HCEC 1CT (cell line): ENCODE measurements around the gene NUP153.
"Not testable (repeated sequence)": the region's sequence is repeated elsewhere in the genome, so short reads cannot be mapped to it uniquely, and the experiment has no call there.

Source experiments
- DNase-seq: peaks from one replicate; pipeline ENCODE4 v3.0.0-alpha.2; 2017

NUP153 gene

GRCh38 chr6:17712576-17712975 is 5.9 kb upstream of the NUP153 start:
- no peak for DNase-seq

DNA sequence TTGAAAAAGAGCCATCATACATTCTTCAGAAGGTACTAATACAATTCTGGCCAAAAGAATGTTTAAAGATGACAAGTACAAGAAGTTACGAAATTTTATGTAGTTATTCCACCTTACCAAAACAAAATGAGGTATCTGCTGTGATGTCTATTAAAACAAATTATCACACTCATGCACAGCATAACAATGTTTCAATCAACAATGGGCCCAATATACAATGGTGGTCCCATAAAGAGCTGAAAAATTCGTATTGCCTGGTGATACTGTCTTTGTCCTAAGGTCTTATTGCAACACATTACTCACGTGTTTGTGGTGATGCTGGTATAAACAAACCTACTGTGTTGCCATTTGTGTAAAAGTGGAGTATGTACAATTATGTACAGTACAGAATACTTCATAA is 3.6 kb upstream of the NUP153 start:
- peak; percentile 81 for DNase-seq

GRCh38 chr6:17709476-17709875 is 2.8 kb upstream of the NUP153 start:
- DNase-seq: no peak

GRCh38 chr6:17708035-17708434 is 1.3 kb upstream of the NUP153 start:
- not testable (repeated sequence) for DNase-seq

DNA sequence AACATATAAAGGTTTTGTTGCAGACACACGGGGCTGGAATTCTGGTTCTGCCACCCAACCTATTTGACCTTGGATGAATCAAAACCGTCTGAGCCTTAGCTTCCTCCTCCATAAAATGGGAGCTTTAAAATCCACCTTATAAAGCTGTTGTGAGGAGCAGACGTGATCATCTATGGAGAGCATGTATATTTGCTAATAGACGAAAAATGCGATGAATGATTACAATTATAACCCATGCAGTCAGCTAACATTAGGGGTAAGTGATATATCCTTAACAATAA is 586 bp upstream of the NUP153 start:
- DNase-seq: no peak

DNA sequence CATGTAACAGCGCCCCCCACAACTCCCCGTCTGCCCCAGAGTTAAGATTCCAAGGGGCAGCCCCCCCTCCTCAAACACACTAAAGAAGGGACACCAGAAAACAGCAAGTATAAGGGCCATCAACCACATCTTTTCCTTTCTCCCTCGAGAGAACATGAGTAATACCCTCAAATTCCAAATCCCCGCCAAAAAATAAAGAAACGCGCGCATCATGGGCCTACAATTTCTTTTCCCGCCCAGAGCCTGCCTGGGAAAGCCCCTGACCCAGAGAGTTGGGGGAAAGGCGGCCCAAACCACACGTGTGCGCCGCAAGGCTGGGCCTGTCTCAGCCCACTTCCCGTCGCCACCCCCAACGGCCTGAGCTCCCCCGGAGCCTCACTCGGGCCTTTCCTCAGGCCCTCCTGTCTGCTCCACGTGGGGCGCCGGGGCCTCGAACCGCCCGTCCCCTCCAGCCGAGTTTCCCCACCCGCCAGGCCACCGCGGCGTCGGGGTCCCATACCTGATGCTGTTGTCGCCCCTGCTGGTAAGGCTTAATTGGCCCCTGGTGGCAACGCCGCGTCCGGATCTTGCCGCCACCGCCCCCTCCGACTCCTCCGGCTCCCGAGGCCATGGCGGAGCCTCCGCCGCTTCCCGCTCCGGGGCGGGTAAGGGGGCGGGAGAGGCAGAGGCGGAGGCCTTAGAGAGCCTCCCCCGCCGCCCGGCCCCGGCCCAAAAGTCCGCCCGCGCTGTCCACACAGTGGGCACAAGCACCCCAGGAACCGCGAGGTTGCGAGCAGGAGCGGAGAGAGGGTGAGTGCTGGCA is 746 bp downstream of the NUP153 start:
- DNase-seq: peak; percentile 61

GRCh38 chr6:17705428-17705777 is 1.3 kb downstream of the NUP153 start:
- DNase-seq: peak; percentile 75

DNA sequence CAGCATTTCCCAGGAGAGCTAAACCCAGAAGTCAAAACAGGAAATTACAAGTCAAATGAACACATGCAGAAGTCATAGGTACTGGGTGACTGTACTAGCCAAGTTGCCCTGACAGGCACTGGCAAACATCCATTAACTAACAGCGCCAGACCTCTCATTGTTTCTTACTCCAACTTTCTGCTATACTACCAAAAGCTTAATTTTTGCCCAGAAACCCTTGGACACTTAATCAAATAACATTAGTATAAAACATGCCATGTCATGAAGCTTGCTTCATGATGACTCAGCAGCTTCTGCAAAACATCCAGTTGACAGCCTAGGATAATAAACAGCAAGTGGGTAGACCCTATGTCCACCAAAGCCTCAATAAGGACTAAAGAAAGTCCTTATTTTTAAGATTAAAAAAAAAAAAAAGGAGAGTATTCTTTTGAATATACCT is 3.5 kb downstream of the NUP153 start:
- DNase-seq: peak; percentile 80

DNA sequence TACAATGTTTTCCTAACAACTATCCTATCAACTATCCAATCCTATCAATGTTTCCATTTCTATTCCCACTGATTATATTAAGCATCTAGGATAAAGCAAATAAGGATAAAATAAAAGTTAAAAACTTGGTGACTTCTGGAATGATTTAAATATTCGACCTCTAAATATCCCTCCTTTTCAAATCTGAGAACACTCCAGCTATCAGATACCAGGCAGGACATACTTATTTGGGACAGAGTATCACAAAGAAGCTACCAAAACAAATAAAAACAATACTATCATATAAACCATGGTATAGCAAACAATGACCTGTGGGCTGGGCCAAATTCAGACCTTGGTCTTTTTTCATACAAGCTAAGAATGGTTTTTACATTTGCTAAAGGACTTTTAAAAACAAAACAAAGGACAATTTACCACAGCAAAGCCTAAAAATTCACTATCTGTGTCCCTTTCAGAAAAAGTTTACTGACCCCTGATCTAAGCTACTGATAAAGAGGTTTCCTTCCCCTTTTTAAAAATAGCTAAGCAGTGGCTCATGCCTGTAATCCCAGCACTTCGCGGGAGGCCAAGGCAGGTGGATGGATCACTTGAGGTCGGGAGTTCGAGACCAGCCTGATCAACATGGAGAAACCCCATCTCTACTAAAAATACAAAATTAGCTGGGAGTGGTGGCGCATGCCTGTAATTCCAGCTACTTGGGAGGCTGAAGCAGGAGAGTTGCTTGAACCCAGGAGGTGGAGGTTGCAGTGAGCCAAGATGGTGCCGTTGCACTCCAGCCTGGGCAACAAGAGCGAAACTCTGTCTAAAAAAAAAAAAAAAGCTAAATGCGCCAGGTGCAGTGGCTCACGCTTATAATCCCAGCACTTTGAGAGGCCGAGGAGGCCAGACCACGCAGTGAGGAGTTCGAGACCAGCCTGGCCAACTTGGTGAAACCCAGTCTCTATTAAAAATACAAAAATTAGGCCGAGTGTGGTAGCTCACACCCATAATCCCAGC is 6.0 kb downstream of the NUP153 start:
- DNase-seq: no peak

DNA sequence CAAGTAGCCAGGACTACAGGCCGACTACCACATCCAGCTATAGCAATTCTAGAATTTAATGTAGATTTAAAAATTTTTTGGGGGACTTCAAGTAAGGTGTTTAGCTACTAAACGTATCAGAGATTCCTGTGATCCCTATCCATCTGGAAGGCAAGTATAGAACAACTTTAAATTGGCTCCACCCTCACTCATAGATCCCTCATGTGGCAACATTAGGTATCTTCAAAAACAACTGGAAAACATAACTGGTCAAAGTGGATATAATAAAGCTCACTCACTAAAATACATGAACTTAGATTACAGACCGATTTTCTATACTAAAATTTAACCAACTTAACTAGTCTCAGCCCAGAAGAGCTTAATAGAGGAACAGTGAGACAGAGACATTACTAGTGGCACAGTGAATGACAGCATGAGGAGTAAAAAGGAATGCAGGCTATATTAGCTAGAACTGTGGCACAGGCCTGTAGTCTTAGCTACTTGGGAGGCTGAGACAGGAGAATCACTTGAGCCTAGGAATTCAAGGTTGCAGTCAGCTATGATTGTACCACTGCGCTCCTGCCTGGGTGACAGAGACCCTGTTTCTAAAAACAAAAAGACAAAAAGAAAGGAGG is 14.7 kb downstream of the NUP153 start:
- DNase-seq: no peak

GRCh38 chr6:17688481-17688880 is 18.2 kb downstream of the NUP153 start:
- no peak for DNase-seq

DNA sequence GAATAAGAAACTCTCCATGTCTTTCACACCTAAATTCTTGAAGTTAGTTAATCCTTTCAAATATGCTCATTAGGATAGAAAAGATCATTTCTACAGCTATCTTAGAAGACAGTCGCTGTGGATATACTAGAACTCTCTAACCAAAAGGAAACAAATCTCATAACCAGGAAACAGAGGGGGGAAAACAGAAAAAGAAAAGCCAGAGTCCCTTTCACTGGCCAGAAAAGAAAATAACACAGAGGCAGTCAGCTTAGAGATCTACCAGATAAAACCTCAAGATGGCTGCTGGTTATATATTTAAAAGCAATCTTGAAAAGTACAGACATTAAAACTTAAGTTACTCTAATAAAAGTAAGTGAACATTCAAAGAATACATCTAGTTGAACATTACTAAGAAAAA is 19.6 kb downstream of the NUP153 start:
- DNase-seq: no peak

DNA sequence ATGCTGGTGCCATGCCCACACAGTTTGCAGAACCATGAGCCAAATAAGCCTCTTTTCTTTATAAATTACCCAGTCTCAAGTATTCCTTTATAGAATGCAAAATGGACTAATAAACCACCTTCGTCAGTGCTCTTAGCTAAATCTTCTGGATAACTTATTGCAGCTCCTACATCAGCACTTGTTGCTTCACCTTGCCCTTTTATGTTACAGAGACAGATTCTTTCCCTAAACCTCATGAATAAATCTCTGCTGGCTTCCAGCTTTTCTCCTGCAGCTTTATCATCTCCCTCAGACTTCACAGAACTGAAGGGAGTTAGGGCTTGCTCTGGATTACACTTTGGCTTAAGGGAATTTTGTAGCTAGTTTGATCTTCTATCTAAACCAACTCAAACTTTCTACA is 22.6 kb downstream of the NUP153 start:
- no peak for DNase-seq

DNA sequence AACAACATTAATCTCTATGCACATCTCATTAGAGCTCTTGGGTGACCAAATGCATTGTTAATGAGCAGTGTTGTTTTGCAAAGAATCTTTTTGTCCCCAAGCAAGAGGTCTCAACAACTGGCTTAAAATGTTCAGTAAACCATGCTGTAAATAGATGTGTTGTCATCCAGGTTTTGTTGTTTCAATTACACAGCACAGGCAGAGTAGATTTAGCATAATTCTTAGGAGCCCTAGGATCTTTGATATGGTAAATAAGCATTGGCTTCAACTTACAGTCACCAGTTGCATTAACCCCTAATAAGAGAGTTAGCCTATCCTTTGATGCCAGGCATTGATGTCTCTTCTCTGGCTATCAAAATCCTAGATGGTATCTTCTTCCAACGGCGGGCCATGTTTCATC is 23.3 kb downstream of the NUP153 start:
- no peak for DNase-seq

- no peak for DNase-seq
Observed at GRCh38 chr6:17679726-17680125, 27.0 kb downstream of the NUP153 start.

- no peak for DNase-seq
Observed at GRCh38 chr6:17677602-17678001, 29.1 kb downstream of the NUP153 start.

DNA sequence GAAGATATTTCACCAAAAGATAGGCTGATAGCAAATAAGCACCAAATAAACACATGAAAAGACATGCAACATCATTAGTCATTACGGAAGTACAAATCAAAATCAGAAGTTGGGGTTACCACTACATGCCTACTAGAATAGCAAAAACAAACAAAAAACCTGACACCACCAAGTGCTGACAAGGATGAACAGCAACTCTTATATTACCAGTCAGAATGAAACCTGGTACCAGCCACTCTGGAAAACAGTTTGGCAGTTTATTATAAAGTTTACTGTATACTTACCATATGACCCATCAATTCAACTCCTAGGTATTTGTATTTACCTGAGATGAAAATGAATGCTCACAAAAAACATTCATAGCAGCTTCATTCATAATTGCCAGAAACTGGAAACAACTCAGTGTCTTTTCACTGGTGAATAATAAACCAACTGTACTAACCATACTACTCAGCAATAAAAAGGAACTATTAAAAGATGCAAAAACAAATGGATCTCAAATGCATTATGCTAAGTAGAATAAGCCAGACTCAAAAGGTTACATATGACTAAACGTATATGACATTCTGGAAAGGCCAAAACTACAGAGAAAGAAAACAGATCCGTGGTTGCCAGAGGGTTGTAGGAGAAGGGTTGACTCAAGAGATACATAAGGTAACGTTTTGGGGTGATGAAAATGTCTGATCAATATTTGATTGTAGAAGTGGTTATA is 33.0 kb downstream of the NUP153 start:
- peak; percentile 22 for DNase-seq

DNA sequence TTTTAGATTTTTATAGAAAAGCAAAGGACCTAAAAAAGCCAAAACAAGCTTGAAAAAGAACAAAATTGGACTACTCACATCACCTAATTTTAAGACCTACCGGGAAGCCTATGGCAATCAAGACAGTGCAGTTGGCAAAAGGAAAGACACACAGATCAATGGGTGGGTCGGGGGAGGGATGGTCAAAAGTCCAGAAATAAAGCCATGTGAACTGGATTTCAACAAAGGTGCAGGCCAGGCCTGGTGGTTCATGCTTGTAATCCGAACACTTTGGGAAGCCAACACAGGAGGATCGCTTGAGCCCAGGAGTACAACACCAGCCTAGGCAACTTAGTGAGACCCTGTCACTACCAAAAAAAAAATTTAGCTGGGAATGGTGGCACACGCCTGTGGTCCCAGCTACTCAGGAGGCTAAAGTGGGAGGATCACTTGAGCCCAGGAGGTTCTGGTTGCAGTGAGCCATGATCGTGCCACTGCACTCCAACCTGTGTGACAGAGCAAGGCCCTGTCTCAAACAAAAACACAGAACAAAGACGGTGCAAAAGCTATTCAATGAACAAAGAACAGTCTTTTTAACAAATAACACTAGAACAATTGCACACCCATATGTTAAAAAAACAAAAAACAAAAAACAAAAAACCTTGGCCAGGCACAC is 34.5 kb downstream of the NUP153 start:
- no peak for DNase-seq

GRCh38 chr6:17666646-17667045 is 40.1 kb downstream of the NUP153 start:
- DNase-seq: no peak

- DNase-seq: no peak
Observed at GRCh38 chr6:17665132-17665531, 41.6 kb downstream of the NUP153 start.

DNA sequence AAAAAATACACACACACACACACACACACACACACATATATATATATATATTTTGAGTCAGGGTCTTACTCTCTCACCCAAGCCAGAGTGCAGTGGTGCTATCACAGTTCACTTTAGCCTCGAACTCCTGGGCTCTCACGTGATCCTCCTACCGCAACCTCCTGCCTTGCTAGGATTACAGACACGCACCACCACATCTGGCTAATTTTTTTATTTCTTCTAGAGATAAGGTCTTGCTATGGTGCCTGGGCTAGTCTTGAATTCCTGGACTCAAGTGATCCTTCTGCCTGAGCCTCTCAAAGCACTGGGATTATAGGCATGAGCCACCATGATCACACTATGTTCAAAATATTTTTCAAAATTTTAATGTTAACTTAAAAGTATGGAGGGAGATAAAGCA is 43.5 kb downstream of the NUP153 start:
- DNase-seq: no peak

- DNase-seq: no peak
Observed at GRCh38 chr6:17662585-17662984, 44.1 kb downstream of the NUP153 start.

DNA sequence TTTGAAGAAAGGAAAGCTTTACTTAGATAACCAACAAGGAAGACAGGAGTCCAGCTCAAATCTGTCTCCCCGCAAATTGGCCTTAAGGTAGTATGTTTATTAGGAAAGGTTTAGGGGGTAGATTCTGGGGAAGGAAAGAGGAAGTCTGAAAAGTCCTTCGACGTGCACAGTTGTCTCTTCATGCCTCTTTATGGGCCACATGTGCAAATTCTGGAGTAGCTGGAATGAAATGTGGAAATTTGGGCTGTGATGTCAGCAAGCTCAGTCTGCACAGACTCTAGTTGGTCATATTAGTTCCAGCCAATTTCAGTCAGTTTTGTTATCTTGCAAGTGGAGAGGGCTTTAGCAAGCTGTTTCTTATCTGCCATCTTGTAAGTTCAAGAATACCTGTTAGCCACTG is 50.1 kb downstream of the NUP153 start:
- DNase-seq: no peak
